Gastroesophageal sphincter (tissue), 4 donors: ENCODE measurements around the gene SLC14A1. TPM values are rescaled to one million over a fixed set of nuclear protein-coding genes. Genes with fewer than 3 reads are reported as not detected.

Experiments used
- ATAC-seq: fragments of 150-250 bp; one replicate; pipeline ENCODE4 v1.9.1; 2016; ENCODE audit warnings: mild to moderate bottlenecking, moderate library complexity
- H3K27ac ChIP-seq, 4 donors: fragments of 200-600 bp; sonication (generic) in 3 of 4; 1 replicate in 3 of 4; 2 replicates in 1 of 4; pipeline ENCODE4 v1.5.1; 2016 to 2019
- H3K27me3 ChIP-seq: fragments of 200-600 bp; sonication (generic); one replicate; pipeline ENCODE4 v1.5.1; 2019
- H3K36me3 ChIP-seq, 2 donors: fragments of 200-600 bp; sonication (generic); one replicate each; pipeline ENCODE4 v1.5.1; 2019; ENCODE audit warnings: control low read depth in 1 of 2
- H3K4me1 ChIP-seq, 3 donors: fragments of 200-600 bp; sonication (generic); 1 replicate in 2 of 3; 2 replicates in 1 of 3; pipeline ENCODE4 v1.5.1; 2016 to 2019; ENCODE audit warnings: control low read depth in 2 of 3
- H3K4me3 ChIP-seq, 2 donors: fragments of 200-600 bp; sonication (generic); one replicate each; pipeline ENCODE4 v1.5.1; 2019; ENCODE audit warnings: mild to moderate bottlenecking in 1 of 2, moderate library complexity in 1 of 2
- H3K9me3 ChIP-seq, 3 donors: fragments of 200-600 bp; sonication (generic); one replicate each; pipeline ENCODE4 v1.5.1; 2017 to 2019; ENCODE audit warnings: control low read depth in 2 of 3
- CTCF ChIP-seq, 4 experiments: fragments of 200-600 bp in 2 of 4; fragments of 450-650 bp in 2 of 4; sonication (generic) in 1 of 4; IDR thresholded peaks; one replicate each; pipeline ENCODE4 v1.5.1; 2017 to 2019; ENCODE audit warnings: antibody characterized with exemption in 4 of 4, mild to moderate bottlenecking in 2 of 4, moderate library complexity in 2 of 4
- EP300 ChIP-seq: sonication (generic); formaldehyde crosslinking; IDR thresholded peaks from one replicate; pipeline ENCODE4 v1.6.1; 2017; ENCODE audit warnings: antibody characterized with exemption, mild to moderate bottlenecking
- POLR2A ChIP-seq, 2 donors: fragments of 450-650 bp; IDR thresholded peaks; one replicate each; pipeline ENCODE4 v1.6.1; 2017; ENCODE audit warnings: antibody characterized with exemption in 2 of 2, mild to moderate bottlenecking in 2 of 2, moderate library complexity in 1 of 2
- POLR2AphosphoS5 ChIP-seq: sonication (generic); formaldehyde crosslinking; IDR thresholded peaks from one replicate; pipeline ENCODE4 v1.6.1; 2017; ENCODE audit warnings: antibody characterized with exemption
- WGBS, 2 donors: methylation state at CpG; one replicate each; pipeline ENCODE4 v1.1.5; 2018; ENCODE audit warnings: low coverage in 1 of 2; 5-methylcytosine and 5-hydroxymethylcytosine counted together
- total RNA-seq, 4 donors: library from RNA; depleted of rRNA; stranded (reverse); fragments of >200 nt; gene quantifications; one replicate each; pipeline ENCODE4 v1.1.0, GENCODE V29; 2016

The SLC14A1 gene
- total RNA-seq, 4 donors from 2014 or later: 0.40 to 6.6 (median 1.5) TPM

- no peak for TF ChIP-seq POLR2AphosphoS5
- no peak for TF ChIP-seq EP300
- no peak for TF ChIP-seq POLR2A (IDR thresholded peaks at IDR 0.05)
- TF ChIP-seq CTCF (IDR thresholded peaks at IDR 0.05): no peak
- H3K36me3 ChIP-seq: no peaks in the 10 kb centered on the region
- ATAC-seq: no peak
- no peaks in the 10 kb centered on the region for H3K9me3 ChIP-seq
- no peak overlapping the region for H3K27ac ChIP-seq
- H3K4me1 ChIP-seq: no peaks in the 10 kb centered on the region
- no peak overlapping the region for H3K4me3 ChIP-seq
- WGBS, 2 donors: 80 to 88% methylated on average over 1 to 8 of the region's 18 CpGs
- H3K27me3 ChIP-seq: peaks cover 10% of the 10 kb centered on the region
Measured at GRCh38 chr18:45727068-45727467, 3.1 kb downstream of the SLC14A1 start.

- no peak for TF ChIP-seq POLR2AphosphoS5
- TF ChIP-seq EP300: no peak
- TF ChIP-seq POLR2A (IDR thresholded peaks at IDR 0.05): no peak
- no peak for TF ChIP-seq CTCF (IDR thresholded peaks at IDR 0.05)
- Histone ChIP-seq H3K27ac (no peak overlapping the region), H3K27me3 (no peaks in the 10 kb centered on the region), H3K9me3 (no peaks in the 10 kb centered on the region), H3K4me1 (no peaks in the 10 kb centered on the region), H3K36me3 (no peaks in the 10 kb centered on the region), H3K4me3 (no peak overlapping the region)
- no peak for ATAC-seq
- WGBS, 2 donors: 45% methylated on average over 2 of the region's 2 CpGs
Measured at GRCh38 chr18:45728336-45729010, 4.5 kb downstream of the SLC14A1 start.

- Histone ChIP-seq H3K9me3 (no peaks in the 10 kb centered on the region), H3K4me3 (no peak overlapping the region), H3K27ac (no peak overlapping the region), H3K27me3 (no peaks in the 10 kb centered on the region), H3K36me3 (no peaks in the 10 kb centered on the region), H3K4me1 (no peaks in the 10 kb centered on the region)
- 50 to 57% methylated on average over 2 to 5 of the region's 6 CpGs for WGBS, 2 donors
- no peak for ATAC-seq
- TF ChIP-seq POLR2A (IDR thresholded peaks at IDR 0.05) (no peak), CTCF (IDR thresholded peaks at IDR 0.05) (no peak), POLR2AphosphoS5 (no peak)
Measured at GRCh38 chr18:45730832-45731575, 7.0 kb downstream of the SLC14A1 start.

- Histone ChIP-seq H3K27ac (no peak overlapping the region), H3K9me3 (no peaks in the 10 kb centered on the region), H3K27me3 (no peaks in the 10 kb centered on the region), H3K4me3 (no peak overlapping the region), H3K36me3 (no peaks in the 10 kb centered on the region), H3K4me1 (no peaks in the 10 kb centered on the region)
- ATAC-seq: no peak
- WGBS, 2 donors: 40 to 82% methylated on average over 1 to 2 of the region's 2 CpGs
- TF ChIP-seq POLR2A (IDR thresholded peaks at IDR 0.05) (no peak), EP300 (no peak), POLR2AphosphoS5 (no peak), CTCF (IDR thresholded peaks at IDR 0.05) (no peak)
Measured at GRCh38 chr18:45731716-45732115, 7.7 kb downstream of the SLC14A1 start.

DNA sequence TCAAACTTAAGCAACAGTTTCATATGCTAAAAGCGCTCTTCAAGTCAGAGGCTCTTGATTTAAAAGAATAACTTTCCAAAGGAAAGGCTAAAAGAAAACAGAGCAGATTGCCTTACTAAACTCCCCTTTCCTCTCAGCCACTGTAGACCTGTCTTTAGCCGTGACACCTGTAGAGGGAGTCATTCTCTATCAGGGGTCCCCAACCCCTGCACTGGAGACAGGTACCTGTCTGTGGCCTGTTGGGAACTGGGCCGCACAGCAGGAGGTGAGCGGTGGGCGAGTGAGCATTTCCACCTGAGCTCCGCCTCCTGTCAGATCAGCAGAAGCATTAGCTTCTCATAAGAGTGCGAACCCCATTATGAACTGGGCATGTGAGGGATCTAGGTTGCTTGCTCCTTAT is 9.6 kb downstream of the SLC14A1 start:
- Histone ChIP-seq H3K4me3 (no peak overlapping the region), H3K27me3 (no peaks in the 10 kb centered on the region), H3K9me3 (no peaks in the 10 kb centered on the region), H3K27ac (no peak overlapping the region), H3K36me3 (no peaks in the 10 kb centered on the region), H3K4me1 (no peaks in the 10 kb centered on the region)
- 85 to 95% methylated on average over 3 of the region's 7 CpGs for WGBS, 2 donors
- no peak for ATAC-seq
- TF ChIP-seq CTCF (IDR thresholded peaks at IDR 0.05) (no peak), POLR2AphosphoS5 (no peak), EP300 (no peak), POLR2A (IDR thresholded peaks at IDR 0.05) (no peak)
